Lower leg skin (tissue), 3 donors: ENCODE results near the gene TRAPPC6A.

ENCODE experiments used
- CTCF ChIP-seq, 3 donors: fragments of 450-650 bp; IDR thresholded peaks; one replicate each; pipeline ENCODE4 v1.5.1; 2016; ENCODE audit warnings: antibody characterized with exemption in 3 of 3, mild to moderate bottlenecking in 3 of 3, moderate library complexity in 2 of 3
- POLR2A ChIP-seq, 2 donors: fragments of 450-650 bp; IDR thresholded peaks; one replicate each; pipeline ENCODE4 v1.6.1; 2016 to 2017; ENCODE audit warnings: antibody characterized with exemption in 2 of 2, mild to moderate bottlenecking in 1 of 2, moderate library complexity in 1 of 2

- TF ChIP-seq CTCF (IDR thresholded peaks at IDR 0.05) (no peak), POLR2A (IDR thresholded peaks at IDR 0.05) (no peak)
Measured at GRCh38 chr19:45144431-45145269, 33.4 kb downstream of the TRAPPC6A start.
